ENCODE measurements around the gene ZDHHC19.
"Not testable (repeated sequence)": the region's sequence is repeated elsewhere in the genome, so short reads cannot be mapped to it uniquely, and the experiment has no call there.

ZDHHC19 gene, protein sequence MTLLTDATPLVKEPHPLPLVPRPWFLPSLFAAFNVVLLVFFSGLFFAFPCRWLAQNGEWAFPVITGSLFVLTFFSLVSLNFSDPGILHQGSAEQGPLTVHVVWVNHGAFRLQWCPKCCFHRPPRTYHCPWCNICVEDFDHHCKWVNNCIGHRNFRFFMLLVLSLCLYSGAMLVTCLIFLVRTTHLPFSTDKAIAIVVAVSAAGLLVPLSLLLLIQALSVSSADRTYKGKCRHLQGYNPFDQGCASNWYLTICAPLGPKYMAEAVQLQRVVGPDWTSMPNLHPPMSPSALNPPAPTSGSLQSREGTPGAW

DNA sequence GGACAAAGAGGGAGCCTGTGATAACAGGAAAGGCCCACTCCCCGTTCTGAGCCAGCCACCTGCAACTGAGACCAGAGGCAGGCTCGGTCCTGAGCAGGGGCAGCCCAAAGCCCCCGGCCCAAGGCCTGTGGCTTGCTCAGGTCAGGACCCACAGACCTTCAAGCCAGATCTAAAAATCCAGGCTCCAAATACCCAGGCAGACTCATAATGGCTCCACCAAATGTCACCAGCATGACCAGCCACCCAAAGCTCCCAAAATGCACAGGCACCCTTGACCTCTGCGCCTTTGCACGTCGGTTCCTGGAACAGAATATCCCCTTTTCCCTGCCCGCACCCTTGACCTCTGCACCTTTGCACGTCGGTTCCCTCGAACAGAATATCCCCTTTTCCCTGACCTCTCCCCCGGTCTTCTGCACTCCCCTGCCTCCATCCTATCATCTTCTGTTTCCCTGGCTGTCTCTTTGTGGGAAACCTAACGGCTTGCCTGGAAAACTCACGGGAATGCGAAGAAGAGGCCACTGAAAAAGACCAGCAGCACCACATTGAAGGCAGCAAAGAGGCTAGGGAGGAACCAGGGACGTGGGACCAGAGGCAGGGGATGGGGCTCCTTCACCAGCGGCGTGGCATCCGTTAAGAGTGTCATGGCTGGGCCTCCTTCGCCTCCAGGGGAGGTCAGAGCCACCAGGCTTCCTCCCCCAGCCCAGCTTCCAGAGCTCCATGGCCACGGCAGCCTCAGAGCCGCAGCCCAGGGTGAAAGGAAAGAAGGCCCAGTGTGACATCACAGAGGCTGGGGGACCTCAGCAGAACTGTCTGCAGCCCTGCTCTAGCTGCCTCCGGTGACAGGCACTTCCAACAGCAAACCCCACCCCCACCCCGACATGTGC is at the start of gene ZDHHC19:
TSS of gene ZDHHC19 (minus strand) at position 728 of the 884 bp plus-strand sequence. CDS start at position 643, 85 bp downstream.
- DNase-seq, result no peak

- no peak for DNase-seq
Observed at GRCh38 chr3:196260784-196261183, 49.6 kb upstream of the ZDHHC19 start.

GRCh38 chr3:196255776-196256175 is 44.6 kb upstream of the ZDHHC19 start:
- no peak for DNase-seq

- DNase-seq, result no peak
Observed at GRCh38 chr3:196254376-196255283, 43.4 kb upstream of the ZDHHC19 start.

DNA sequence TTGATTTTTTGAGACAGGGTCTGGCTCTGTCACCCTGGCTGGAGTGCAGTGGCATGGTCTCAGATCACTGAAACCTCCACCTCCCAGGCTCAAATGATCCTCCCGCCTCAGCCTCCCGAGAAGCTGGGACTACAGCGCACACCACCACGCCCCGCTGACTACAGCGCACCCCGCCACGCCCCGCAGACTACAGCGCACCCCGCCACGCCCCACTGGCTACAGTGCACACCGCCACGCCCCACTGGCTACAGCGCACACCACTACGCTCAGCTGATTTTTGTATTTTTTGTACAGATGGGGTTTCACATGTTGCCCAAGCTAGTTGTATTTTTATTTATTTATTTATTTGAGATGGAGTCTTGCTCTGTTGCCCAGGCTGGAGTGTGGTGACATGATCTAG is 40.7 kb upstream of the ZDHHC19 start:
- no peak for DNase-seq

DNA sequence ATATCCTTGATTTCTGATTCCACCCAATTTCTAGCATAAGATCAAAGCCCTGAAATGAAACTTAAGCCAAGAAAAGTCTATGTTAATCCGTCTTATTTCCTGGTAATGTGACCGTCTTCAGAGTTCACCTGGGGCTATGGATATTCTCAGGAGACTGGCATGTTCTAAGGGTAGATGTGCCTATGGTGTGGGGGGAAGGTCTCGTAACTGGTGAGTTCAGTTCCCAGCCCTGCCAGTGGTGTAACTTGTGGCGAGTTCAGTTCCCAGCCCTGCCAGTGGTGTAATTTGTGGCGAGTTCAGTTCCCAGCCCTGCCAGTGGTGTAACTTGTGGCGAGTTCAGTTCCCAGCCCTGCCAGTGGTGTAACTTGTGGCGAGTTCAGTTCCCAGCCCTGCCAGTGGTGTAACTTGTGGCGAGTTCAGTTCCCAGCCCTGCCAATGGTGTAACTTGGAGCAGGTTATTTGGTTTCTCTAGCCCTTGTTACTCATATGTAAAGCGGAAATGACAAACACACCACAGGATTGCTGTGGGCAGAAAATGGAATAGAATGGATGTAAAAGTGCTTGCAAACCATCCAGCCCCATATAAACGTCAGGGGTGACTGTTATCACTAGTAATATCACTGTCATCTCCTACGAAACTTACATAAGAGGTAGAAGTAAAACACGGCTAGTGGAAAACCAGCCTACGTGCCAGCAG is 35.6 kb upstream of the ZDHHC19 start:
- peak; percentile 68 for DNase-seq

DNA sequence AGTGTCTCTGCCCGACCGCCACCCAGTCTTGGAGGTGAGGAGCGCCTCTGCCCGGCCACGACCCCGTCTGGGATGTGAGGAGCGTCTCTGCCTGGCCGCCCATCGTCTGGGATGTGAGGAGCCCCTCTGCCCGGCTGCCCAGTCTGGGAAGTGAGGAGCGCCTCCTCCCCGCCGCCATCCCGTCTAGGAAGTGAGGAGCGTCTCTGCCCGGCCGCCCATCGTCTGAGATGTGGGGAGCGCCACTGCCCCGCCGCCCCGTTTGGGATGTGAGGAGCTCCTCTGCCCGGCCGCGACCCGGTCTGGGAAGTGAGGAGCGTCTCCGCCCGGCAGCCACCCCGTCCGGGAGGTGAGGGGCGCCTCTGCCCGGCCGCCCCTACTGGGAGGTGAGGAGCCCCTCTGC is 33.0 kb upstream of the ZDHHC19 start:
- DNase-seq, result not testable (repeated sequence)

- no peak for DNase-seq
Observed at GRCh38 chr3:196241704-196242103, 30.5 kb upstream of the ZDHHC19 start.

- no peak for DNase-seq
Observed at GRCh38 chr3:196240424-196240823, 29.2 kb upstream of the ZDHHC19 start.

- DNase-seq, result no peak
Observed at GRCh38 chr3:196238612-196239560, 27.7 kb upstream of the ZDHHC19 start.

DNA sequence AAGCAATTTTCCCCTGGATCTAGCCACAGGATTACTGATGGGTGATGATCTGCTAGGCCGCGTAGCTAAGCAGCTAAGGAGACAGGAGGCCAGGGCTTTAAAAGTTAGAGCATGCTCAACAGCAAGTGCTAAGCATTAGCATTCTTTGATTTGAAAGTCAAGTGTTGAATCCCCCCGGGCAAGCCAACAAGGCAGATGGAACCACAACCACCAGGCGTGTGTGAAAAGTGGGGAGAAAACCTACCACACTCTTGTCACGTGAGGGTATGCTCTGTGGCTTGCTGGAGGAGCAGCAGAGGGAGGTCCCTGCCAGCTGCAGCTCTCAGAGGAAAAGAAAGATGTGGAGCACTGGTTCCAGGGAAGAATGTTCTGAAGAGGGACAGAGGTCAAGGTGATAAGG is 26.0 kb upstream of the ZDHHC19 start:
- DNase-seq, result no peak

GRCh38 chr3:196236223-196236622 is 25.0 kb upstream of the ZDHHC19 start:
- no peak for DNase-seq

- DNase-seq, result no peak
Observed at GRCh38 chr3:196235452-196236122, 24.4 kb upstream of the ZDHHC19 start.

DNA sequence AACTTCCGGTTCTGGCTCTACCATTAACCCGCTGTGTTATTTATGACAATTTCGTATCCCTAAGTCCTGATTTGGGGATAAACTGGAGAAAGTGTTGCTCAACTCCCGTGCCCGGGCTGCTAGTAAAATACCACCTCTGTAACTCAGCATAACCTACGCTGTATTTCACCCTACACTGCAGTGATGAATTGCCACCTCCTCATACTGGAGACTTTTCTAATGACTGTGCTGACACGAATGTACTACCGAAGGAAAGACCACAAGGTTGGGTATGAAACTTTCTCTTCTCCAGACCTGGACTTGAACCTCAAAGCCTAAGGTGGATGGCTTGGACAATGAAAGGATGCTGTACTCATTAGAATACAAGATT is 21.7 kb upstream of the ZDHHC19 start:
- peak; percentile 24 for DNase-seq

DNA sequence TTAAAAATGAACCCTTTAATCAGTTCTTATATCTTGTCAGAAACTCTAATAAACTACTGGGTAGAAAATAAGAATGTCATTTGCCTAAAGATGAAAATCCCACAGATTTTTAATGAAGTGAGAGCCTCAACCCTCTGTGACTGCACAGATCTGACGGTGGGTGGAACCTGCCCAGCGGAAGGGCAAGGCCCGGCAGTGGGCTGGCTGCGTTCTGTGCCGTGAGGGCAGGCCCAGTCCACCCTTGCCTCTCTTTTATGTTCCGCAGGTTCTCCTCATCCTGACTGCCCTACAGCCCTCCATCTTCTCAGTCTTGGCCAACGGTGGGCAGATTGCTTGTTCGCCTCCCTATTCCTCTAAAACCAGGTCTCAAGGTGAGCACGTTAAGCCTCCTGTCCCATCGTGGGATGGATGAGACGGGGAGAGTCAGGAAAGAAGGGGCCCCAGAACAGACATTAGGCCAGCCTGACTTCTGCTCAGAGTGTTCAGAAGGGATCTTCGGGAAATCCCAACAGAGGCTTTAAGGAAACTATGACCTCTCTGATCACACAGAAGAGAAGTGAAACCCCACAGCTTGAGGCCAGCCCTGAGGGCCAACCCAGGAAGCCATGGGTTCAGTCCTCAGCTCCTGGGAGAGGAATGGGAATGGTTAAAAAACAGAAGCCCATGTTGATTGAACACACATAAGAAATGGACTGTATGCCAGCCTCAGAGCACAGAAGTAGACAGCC is 21.1 kb upstream of the ZDHHC19 start:
- DNase-seq, result no peak

GRCh38 chr3:196227629-196228493 is 16.7 kb upstream of the ZDHHC19 start:
- DNase-seq, result no peak

GRCh38 chr3:196227121-196227561 is 15.9 kb upstream of the ZDHHC19 start:
- no peak for DNase-seq

DNA sequence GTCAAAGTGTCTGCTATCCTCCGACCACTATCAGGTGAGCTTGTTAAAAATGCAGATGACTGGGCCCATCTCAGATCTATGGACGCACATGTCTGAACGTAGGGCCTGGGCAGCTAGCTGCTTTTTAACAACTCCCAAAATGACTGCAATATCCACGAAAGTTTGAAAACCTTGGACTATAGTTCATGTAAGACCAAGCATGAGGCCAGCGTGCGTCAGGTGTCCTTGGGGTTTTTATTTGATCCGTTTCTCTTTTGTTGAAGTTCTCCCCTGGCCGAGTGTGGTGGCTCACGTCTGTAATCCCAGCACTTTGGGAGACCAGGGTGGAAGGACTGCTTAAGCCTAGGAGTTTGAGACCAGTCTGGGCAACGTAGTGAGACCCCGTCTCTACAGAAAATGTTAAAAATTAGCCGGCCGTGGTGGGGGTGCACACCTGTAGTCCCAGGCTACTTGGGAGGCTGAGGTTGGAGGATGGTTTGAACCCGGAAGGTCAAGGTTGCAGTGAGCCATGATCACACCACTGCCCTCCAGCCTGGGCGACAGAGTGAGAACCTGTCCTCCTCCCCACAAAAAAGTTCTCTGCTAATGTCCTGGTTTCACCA is 14.7 kb upstream of the ZDHHC19 start:
- no peak for DNase-seq
